ENCODE measurements around the gene CCDC50.
A peak's percentile ranks its signal among the peaks of the same experiment; 100 is the strongest.

The CCDC50 gene

GRCh38 chr3:191328962-191329653 lies at the start of gene CCDC50:
TSS of gene CCDC50 (plus strand) at chr3:191329394. CDS start at chr3:191329675, 281 bp downstream.
- peak in 1 of 2 experiments; percentile 25 for DNase-seq

DNA sequence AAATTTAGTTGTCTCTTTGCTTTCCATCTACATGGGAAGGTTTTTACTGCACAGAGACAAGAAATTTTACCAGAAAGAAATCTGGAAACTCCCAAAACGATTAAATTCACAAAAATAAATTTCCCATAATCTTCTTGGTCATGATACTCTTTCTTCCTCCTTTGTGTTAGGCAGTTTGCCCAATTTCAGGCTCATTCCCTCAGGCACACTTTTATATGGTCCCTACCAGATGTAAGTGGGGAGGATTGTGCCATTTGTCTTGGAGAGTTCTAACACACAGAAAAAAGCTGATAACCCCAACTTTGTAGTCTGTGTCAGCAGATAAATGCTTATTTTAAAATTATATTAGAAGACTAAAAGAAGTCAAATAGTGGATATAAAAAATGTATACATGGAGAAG lies 49.1 kb upstream of the CCDC50 start:
- DNase-seq = no peak

DNA sequence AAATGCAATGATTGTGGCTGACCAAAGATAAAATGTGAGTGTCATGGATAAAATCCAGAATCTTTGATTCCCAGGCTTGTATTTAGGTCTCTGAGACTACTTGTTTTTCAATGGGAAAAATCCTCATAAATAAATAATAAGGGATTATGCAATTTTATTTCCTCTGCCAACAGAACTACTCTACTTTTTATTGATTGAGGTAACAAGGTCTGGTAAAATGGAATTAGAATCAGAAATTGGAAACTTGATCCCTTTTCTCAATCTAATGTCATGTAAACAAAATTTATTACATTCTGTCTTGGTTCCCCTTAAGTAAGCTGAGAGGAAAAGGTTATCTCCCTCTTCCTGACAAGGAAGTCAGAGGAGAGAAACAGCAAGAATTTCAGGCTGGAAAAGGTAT lies 48.3 kb upstream of the CCDC50 start:
- DNase-seq = no peak

DNA sequence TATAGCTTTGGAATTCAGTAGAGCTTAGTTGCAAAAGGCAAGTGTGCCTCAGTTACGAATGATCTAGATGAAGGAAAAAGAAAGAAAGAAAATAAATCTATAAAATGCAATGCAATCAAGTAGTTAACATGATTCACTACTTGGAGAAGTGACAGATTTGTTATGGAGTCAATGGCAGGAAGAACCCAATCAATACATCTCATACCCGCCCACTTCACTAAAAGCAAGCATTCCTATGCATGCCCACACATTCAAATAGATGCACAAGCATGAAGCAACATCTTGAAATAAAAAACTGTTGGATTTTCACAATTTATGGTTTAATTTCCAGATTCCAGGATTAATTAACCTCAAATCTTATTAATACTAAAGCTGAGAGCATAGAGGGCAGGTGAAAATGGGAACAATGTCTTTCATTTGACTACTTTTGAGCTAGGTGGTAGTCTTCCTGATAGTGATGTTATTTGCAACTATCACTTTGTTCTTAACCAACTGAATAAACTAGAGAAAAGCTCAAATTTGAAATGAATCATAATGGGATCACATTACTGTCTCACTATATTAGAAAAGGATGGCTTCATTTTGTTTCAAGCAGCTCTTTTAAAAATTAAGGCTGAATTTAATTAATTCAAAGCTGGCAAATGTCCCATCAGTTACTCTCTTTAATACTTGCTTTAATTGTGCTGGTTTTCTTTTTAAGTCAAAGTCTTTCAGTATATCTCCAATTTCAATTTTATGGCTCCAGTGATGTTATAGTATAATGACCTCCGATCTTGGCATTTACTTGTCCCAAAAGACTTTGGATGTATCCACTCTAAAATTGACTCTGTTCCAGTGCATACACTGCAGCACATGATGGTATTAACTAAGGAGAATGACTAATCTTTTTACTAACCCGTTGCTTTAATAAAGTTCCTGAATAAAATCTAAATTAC lies 46.7 kb upstream of the CCDC50 start:
- DNase-seq = no peak

DNA sequence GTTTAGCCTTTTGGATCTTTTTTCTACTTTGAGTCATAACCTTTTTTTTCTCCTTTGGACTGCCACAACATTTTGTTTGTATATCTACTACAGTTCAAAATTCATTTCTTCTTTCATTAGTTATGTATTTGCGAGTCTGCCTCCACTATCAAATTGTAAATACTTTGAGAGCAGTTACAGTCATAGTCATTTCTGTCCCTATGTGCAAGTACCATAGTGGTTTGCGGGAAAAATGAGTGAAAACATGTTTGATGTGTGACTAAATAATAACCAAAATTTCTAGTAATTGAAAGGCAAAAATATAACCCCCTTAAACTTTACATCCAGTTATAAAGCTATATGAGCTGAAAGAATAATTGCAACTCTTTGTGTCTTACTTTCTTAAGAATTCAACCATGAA lies 45.8 kb upstream of the CCDC50 start:
- no peak for DNase-seq

DNA sequence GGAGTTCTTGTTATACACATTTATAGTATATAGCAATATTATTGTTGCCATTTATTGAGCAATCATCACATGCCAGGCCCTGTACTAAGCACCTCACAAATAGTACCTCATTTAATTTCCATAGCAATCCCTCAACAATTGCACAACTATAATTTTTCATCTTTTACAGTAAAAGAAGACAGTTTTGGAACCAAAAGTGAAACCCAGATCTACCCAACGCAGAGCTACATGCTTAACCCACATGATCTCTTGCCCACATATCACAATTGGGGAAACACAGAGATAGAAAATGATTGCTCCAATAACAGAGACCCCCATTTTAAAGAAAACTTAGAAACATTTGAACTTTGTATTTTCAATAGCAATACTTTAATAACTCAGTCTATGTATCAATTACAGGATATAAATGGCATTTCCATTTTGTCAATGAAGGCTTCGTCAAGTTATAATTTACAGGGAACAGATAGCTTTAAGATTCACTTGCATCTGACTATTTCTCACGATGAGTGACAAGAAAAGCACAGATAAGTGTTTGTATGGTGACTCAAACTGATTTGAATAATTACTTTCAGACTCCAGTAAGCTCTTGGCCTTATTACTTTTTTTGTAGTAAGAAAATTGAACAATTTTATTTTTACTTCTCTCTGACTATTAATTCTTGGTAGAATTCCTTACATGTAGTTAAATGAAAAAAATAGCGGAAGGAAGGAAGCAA lies 38.7 kb upstream of the CCDC50 start:
- DNase-seq = no peak

GRCh38 chr3:191292243-191293015 lies 36.8 kb upstream of the CCDC50 start:
- no peak for DNase-seq

GRCh38 chr3:191294291-191294690 lies 34.9 kb upstream of the CCDC50 start:
- no peak for DNase-seq

DNA sequence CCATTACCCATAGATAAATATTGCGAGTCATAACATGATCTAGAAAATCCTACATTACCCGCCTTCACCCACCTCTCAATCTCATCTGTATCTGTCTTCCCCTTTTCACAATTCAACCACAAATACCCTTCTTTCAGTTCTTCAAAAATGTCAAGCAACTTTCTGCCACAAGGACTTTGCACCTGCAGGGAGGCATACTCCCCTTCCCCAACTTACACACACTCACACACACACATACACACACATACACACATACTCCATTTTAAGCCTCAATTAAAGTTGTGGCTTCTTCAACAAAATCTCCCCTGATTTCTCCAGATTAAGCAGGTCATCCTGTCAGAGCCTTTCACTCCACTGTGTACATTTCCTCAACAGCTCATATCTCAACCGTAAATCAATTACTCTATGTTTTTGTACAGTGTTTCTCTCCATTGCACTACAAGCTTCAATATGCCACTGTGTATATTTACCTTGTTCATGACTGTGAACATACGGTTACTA lies 33.1 kb upstream of the CCDC50 start:
- DNase-seq = no peak

DNA sequence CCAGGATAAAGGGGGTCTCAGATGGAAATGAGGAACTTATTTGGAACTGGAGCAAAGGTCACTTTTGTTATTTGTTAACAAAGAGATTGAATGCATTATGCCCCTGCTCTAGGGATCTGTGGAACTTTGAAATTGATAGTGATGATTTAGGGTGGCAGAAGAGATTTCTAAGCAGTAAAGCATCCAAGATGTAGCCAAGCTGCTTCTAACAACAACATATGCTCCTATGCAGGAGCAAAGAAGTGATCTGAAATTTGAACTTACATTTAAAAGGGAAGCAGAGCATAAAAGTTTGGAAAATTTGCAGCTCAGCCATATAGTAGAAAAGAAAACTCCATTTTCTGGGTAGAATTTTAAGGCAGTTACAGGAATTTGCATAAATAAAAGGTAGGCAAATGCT lies 30.3 kb upstream of the CCDC50 start:
- DNase-seq = no peak

- no peak for DNase-seq
These were observed 28.8 kb upstream of the CCDC50 start for GRCh38 chr3:191300422-191300821.

DNA sequence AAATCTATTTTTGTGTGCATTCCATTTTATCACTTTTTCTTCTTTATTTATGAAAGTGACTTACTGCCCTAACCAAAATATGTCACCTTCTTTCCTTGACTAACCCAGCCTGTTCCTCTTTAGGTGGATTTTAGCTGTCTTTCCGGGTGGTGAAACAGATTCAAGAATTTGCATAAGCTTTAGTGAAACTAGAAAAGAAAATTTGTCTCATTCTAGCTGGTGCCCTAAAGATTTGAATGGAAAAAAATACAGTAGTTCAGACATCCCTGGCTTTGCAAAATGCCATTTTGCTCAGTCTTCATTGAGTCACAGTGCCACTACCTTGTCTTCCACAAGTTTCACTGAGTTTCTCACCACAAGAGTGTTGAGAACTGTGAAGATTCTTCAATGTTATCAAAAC lies 28.2 kb upstream of the CCDC50 start:
- DNase-seq = no peak

DNA sequence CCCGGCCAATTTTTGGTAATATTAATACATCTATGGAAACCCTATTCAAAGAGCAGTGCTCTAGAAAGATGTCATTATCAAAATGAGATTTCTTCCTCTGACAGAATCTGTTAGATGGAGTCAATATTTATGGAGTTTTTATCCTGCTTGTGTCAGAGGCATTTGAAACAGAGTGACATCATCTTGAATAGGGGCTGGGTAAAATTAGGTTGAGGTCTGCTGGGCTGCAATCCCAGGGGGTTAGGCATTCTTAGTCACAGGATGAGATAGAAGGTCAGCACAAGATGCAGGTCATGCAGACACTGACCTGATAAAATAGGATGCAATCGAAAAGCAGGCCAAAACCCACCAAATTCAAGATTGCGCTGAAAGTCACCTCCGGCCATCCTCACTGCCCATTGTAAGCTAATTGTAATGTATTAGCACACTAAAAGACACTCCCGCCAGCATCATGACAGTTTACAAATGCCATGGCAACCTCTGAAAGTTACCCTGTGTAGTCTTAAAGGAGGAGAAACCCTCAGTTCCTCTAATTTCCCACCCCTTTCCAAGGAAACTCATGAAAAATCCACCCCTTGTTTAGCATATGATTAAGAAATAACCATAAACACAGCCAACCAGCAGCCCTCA lies 27.3 kb upstream of the CCDC50 start:
- DNase-seq = no peak

GRCh38 chr3:191302451-191302850 lies 26.7 kb upstream of the CCDC50 start:
- no peak for DNase-seq

- DNase-seq = no peak
These were observed 25.6 kb upstream of the CCDC50 start for GRCh38 chr3:191303596-191303995.

DNA sequence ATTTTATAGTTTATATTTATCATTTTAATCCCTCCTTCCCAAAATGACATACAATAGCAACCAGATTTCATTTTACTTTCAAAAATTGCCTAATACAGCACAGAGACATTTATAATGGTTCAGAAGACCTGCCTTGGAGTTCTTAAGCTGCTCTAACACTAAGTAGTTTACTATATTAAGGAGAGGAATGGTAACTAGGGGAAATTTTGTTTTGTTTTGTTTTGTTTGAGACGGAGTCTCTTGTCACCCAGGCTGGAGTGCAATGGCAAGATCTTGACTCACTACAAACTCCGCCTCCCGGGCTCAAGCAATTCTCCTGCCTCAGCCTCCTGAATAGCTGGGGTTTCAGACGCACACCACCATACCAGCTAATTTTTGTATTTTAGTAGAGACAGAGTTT lies 22.8 kb upstream of the CCDC50 start:
- DNase-seq = no peak

DNA sequence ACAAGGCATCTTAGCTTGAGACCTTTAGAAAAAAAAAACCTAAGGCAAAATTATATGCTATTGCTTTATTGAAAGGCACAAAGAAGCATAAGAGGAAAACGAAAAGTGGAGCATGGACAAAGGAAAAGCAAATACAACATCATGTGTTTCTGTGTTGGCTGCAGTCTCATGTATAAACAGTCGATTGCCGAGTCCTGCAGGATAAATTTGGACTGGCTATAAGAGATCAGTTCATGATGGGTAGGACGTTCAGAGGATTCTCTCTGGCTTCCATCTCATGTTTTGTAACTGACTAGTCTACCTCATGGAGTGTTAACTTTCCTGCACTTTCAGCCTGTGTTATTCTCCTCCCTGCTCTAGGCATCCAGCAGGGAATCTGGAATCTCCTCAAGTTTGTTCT lies 21.9 kb upstream of the CCDC50 start:
- no peak for DNase-seq

- DNase-seq = no peak
These were observed 15.9 kb upstream of the CCDC50 start for GRCh38 chr3:191313296-191313695.

DNA sequence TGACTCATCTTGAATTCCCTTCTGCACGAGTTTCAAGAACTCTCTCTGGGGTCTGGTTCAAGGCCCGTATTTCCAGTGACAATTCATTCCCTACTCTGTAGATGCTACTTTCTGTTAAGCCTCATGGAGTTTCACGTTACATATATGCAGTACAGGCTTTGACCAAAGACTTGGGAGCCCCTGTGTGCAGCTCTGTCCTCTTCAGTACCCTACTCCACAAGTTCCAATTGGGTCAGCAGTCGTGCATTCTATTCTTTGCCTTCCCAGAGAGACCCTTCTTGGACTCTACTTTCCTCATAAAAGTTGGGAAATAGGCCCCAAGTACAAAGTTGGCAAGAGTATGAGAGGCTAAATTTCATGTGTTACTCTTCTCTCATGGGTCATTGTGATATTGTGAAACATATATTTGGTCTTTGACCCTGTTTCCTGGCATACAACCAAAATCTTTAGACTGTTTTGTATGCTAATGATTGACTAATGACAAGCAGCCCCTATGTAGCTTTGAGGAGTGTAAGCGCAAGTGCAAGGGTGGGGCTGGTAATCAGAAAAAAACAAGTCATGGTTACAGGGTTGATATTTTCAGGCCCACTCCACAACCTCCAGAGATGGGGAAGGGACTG lies 15.0 kb upstream of the CCDC50 start:
- DNase-seq = no peak

DNA sequence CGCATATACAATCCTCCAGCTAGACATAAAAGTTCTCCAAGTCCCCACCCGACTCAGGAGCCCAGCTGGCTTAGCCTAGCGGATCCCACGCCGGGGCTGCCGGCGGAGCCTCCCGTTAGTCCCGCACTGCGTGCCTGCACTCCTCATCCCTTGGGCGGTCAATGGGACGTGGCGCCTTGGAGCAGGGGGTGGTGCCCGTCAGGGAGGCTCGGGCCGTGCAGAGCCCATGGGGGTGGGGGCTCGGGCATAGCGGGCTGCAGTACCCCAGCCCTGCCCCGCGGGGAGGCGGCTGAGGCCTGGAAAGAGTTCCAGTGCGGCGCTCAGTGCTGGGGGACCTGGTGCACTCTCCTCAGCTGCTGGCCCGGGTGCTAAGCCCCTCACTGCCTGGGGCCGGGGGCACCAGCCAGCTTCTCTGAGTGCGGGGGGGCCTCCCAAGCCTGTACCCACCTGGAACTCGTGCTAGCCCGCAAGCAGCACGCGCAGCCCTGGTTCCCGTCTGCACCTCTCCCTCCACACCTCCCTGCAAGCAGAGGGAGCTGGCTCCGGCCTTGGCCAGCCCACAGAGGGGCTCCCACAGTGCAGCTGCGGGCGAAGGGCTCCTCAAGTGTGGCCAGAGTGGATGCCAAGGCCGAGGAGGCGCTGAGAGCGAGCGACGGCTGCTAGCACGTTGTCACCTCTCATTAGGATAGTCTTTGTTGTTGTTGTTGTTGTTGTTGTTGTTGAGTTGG lies 12.2 kb upstream of the CCDC50 start:
- no peak for DNase-seq

DNA sequence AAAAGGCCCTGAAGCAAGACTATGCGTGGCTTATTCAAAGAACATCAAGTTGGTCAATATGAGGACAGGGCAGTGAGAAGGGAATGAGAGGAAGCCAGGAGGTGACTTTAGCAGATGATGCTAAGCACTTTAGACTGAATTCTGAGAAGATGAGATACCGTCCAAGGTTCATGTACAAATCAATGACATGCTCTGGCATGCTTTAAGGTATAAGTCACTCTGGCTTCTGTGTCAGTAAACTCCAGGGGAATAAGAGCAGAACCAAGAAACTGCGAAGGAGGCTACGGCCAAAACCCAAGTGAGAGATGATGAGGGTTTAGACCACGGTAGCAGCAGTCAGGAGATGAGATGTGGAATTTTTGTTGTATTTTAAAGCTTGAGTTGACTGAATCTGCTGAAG lies 8.9 kb upstream of the CCDC50 start:
- no peak for DNase-seq

Measured in activated CD4-positive, alpha-beta T cell treated with anti-CD3 and anti-CD28 coated beads, Interleukin-2, amount 50 U/mL, for 4 hours (primary cell).